Activated CD4-positive, alpha-beta T cell treated with anti-CD3 and anti-CD28 coated beads for 36 hours (primary cell): ENCODE data around the gene TRIM9. TPM values are rescaled to one million over a fixed set of nuclear protein-coding genes. Genes with fewer than 3 reads are reported as not detected.
A peak's percentile ranks its signal among the peaks of the same experiment; 100 is the strongest.

Source experiments
- ATAC-seq: fragments of 200-7000 bp; cut with Tn5 transposase; one replicate; pipeline ENCODE4 v1.10.0; 2021; ENCODE audit warnings: mild to moderate bottlenecking, moderate library complexity
- CTCF ChIA-PET: fragments of 350-600 bp; sonication (Branson Sonifier 250); formaldehyde crosslinking; loops from one replicate; lab custom pipeline; 2021; ENCODE audit warnings: antibody characterized with exemption; lab: Charles Lee
- POLR2A ChIA-PET: fragments of 350-600 bp; sonication (Branson Sonifier 250); formaldehyde crosslinking; loops from one replicate; lab custom pipeline; 2021; ENCODE audit warnings: antibody characterized with exemption, inconsistent platforms; lab: Charles Lee
- DNase-seq: peaks from one replicate; pipeline ENCODE4 v3.0.0-alpha.2; 2020
- H3K27ac Mint-ChIP-seq: one replicate; pipeline ENCODE4 v1.8.0; 2021; ENCODE audit warnings: mixed read lengths
- H3K27me3 Mint-ChIP-seq: one replicate; pipeline ENCODE4 v1.8.0; 2021; ENCODE audit warnings: mixed read lengths
- H3K36me3 Mint-ChIP-seq: one replicate; pipeline ENCODE4 v1.8.0; 2021; ENCODE audit warnings: low read depth, mixed read lengths
- H3K4me1 Mint-ChIP-seq: one replicate; pipeline ENCODE4 v1.8.0; 2021; ENCODE audit warnings: mixed read lengths
- H3K4me3 Mint-ChIP-seq: one replicate; pipeline ENCODE4 v1.8.0; 2021; ENCODE audit warnings: mild to moderate bottlenecking, moderate library complexity, mixed read lengths
- H3K9me3 Mint-ChIP-seq: one replicate; pipeline ENCODE4 v1.8.0; 2021; ENCODE audit warnings: low read depth, mixed read lengths
- intact Hi-C, 2 experiments: fragments of 100-400 bp; cut with DNase I in 1 of 2; cut with micrococcal nuclease in 1 of 2; formaldehyde crosslinking; loops; one replicate each; pipeline versions ENCODE4 v1.14.2 to v1.15.1; 2022 to 2024; cut with DNase I, micrococcal nuclease
- total RNA-seq, 2 experiments: library from RNA; stranded (reverse); gene quantifications; one replicate each; pipeline ENCODE4 v1.2.3, GENCODE V29; 2021

The TRIM9 gene
- 1 to 10 TPM; 2.4 TPM for total RNA-seq

DNA sequence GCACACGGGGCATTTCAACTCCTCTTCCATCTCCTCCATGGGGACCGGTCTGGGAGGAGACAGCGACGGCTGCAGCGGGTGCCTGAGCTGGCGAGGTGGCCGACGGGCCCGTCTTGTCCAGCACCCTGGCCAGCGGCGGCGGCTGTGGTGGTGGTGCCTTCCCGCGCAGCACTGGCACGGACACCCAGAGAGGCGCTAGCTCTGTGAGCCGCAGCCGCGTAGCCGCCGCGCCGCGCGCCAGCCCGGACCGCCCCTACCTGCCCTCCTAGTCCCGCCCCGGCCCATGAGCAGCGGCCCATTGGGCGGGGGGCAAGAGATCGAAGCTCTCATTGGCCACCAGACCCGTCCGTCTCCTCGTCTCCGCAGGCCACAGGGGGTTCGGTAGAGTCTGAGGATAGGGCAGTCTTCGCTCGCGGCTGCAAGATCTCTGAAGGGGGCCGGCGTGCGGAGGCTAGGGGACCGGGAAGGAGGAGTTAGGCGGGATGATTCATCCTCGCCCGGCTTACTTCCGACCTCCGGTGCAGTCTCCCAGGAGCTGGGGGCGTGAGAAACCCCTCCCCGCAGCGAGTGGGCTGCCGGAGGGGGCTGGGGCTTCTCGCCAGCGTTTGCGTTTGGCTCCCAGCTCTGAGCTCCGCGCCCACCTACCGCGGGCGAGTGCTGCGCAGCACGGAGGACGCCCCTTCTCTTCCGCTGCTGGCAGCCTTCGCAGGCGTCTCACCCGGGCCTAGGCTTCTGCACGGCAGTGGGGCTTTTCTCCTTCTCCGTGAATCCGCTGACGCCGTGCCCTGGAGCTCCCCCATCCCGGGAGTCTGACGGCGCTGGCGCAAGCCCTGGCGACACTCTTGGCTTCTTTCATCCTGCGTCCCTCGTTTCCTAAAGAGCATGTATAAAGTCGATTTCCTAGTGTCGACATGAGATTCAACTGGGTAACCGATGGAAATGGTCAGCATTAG, at the start of gene TRIM9:
TRIM9 (minus strand) TSS at position 205 of the 953 bp plus-strand sequence; CDS start at position 39, 166 bp downstream.
- H3K27ac Mint-ChIP-seq = peak within 1 kb of the TSS; percentile 79
- H3K4me1 Mint-ChIP-seq = peaks cover 15% of the 10 kb centered on the region
- H3K27me3 Mint-ChIP-seq = peaks cover 10% of the 10 kb centered on the region
- POLR2A ChIA-PET = interaction anchor here (0.5 to 1.4 kb wide), 4 partner anchors 9 to 165 kb away, joined by 3 to 4 read pairs (median 3); partner anchors contain the start of gene TMX1
- intact Hi-C loops = loop anchor here (1.0 to 10.0 kb wide), 8 partner anchors 122 to 1460 kb away; partner anchors contain the start of genes PYGL (in 2 of the 2), TMX1 (in 2 of the 2), GPR137C (in 1 of the 2) and RTRAF (in 1 of the 2)
- no peaks in the 10 kb centered on the region for H3K36me3 Mint-ChIP-seq
- H3K9me3 Mint-ChIP-seq = no peaks in the 10 kb centered on the region
- DNase-seq (peak; percentile 97), ATAC-seq (peak; percentile 97)
- peak within 1 kb of the TSS; percentile 79 for H3K4me3 Mint-ChIP-seq
- CTCF ChIA-PET = interaction anchor here (0.9 to 1.6 kb wide), 7 partner anchors 9 to 709 kb away, joined by 3 to 7 read pairs (median 5); no protein-coding TSS in a partner anchor

DNA sequence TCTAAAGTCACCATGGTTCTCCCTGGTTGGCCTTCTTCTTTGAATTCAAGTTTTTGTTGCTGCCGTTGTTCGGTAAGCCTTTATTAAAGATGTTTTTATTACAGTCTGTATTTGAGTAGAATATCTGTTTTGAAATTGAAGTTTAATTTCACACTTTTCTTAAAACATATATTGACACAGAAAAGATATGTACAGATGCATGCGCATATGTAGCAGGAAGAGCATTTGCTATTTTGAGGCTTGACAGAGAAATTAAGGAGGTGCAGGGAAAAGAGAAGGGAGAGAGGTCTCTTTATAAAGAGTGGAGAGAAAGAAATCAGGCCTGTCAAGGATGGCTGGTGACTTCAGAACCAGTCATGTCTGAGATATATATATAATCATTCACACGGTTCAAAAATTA, 46.0 kb upstream of the TRIM9 start:
- POLR2A ChIA-PET = no interaction called here
- no peak for ATAC-seq
- H3K9me3 Mint-ChIP-seq = no peaks in the 10 kb centered on the region
- no peaks in the 10 kb centered on the region for H3K27me3 Mint-ChIP-seq
- H3K27ac Mint-ChIP-seq = no peak overlapping the region
- intact Hi-C loops = no loop called here
- peaks cover 2% of the 10 kb centered on the region for H3K36me3 Mint-ChIP-seq
- no peaks in the 10 kb centered on the region for H3K4me1 Mint-ChIP-seq
- CTCF ChIA-PET = no interaction called here
- no peak for DNase-seq
- no peak overlapping the region for H3K4me3 Mint-ChIP-seq

- Mint-ChIP-seq H3K4me1 (no peaks in the 10 kb centered on the region), H3K9me3 (no peaks in the 10 kb centered on the region), H3K4me3 (no peak overlapping the region), H3K27ac (no peak overlapping the region), H3K27me3 (no peaks in the 10 kb centered on the region), H3K36me3 (peaks cover 2% of the 10 kb centered on the region)
- DNase-seq = no peak
- ChIA-PET CTCF (no interaction called here), POLR2A (no interaction called here)
- intact Hi-C loops = no loop called here
- no peak for ATAC-seq
These were observed 45.4 kb upstream of the TRIM9 start for GRCh38 chr14:51140338-51140737.

DNA sequence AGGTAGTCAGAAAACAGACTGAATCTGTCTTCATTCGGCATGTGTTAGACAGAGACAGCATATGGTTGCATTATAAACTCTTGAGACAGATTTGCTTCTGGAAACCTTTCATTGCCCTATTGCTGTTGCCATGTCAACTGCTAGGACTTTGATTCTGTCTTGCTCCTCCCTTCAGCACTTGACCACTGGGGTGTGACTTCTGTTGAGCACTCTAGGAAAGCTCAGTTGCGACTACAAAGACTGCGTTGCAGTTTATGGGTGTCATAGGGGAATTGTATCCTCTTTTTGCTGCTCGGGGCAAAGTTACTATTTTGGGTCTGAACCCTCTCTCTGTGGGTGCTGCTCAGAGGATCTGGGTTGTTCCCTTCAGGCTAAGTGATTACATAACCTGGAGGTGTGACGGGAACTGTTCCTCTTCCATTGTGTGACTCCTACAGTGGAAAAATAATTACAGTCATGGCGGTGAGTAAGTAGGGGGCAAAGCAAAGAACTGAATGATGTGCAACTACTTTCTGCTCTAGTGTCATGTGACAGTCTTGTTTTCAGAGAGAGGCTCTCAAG, 44.3 kb upstream of the TRIM9 start:
- Mint-ChIP-seq H3K9me3 (no peaks in the 10 kb centered on the region), H3K27me3 (peaks cover 2% of the 10 kb centered on the region), H3K4me3 (no peak overlapping the region), H3K4me1 (no peaks in the 10 kb centered on the region), H3K27ac (no peak overlapping the region), H3K36me3 (peaks cover 2% of the 10 kb centered on the region)
- intact Hi-C loops = no loop called here
- ATAC-seq (no peak), DNase-seq (no peak)
- ChIA-PET CTCF (interaction anchor here (0.6 kb wide), 1 partner anchor 32 kb away, joined by 3 read pairs; no protein-coding TSS in a partner anchor), POLR2A (no interaction called here)

GRCh38 chr14:51138404-51139103, 43.6 kb upstream of the TRIM9 start:
- Mint-ChIP-seq H3K4me1 (no peaks in the 10 kb centered on the region), H3K4me3 (no peak overlapping the region), H3K27me3 (peaks cover 3% of the 10 kb centered on the region), H3K27ac (no peak overlapping the region), H3K36me3 (peaks cover 2% of the 10 kb centered on the region), H3K9me3 (no peaks in the 10 kb centered on the region)
- DNase-seq (no peak), ATAC-seq (no peak)
- ChIA-PET CTCF (interaction anchor here (0.6 kb wide), 1 partner anchor 31 kb away, joined by 3 read pairs; no protein-coding TSS in a partner anchor), POLR2A (no interaction called here)
- intact Hi-C loops = no loop called here

DNA sequence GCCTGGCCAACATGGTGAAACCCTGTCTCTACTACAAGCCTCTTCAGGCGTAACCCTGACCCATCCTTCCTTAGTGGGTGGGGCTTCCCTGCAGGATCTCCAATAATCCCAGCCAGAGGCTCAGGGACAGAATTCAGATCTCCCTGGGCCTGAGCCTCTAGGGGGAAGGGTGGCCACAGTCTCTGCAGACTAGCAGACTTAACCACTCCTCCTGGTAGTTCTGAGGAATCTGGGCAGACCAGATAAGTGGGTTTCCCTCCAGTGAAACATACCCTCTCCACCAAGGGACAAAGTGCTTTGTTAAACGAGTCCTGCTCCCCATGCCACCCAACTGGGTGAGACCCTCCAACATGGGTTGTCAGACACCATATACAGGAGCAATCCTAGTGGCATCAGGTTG, 36.6 kb upstream of the TRIM9 start:
- DNase-seq (no peak), ATAC-seq (no peak)
- intact Hi-C loops = no loop called here
- Mint-ChIP-seq H3K36me3 (no peaks in the 10 kb centered on the region), H3K4me1 (no peaks in the 10 kb centered on the region), H3K9me3 (no peaks in the 10 kb centered on the region), H3K27ac (no peak overlapping the region), H3K4me3 (no peak overlapping the region), H3K27me3 (peaks cover 20% of the 10 kb centered on the region)
- ChIA-PET CTCF (no interaction called here), POLR2A (no interaction called here)

DNA sequence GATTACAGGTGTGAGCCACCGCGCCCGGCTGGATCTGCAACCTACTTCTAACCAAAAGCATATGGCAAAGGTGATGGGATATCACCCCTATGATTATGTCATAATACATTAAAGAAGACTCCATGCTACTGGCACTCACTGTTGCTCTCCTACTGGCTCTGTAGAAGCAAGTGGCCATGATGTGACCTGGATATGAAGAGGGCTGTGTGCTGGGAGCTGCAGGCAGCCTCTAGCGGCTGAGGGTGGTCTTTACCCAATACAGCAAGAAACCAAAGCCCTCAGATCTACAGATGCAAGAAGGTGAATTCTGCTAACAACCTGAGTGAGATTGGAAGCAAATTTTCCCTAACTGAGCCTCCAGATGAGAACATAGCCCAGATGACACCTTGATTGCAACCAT, 34.2 kb upstream of the TRIM9 start:
- ChIA-PET POLR2A (no interaction called here), CTCF (no interaction called here)

GRCh38 chr14:51124029-51124428, 29.1 kb upstream of the TRIM9 start:
- DNase-seq (no peak), ATAC-seq (no peak)
- ChIA-PET CTCF (interaction anchor here (1.0 to 1.5 kb wide), 2 partner anchors 40 to 385 kb away, joined by 3 to 5 read pairs; no protein-coding TSS in a partner anchor), POLR2A (no interaction called here)
- Mint-ChIP-seq H3K4me3 (no peak overlapping the region), H3K4me1 (no peaks in the 10 kb centered on the region), H3K36me3 (no peaks in the 10 kb centered on the region), H3K9me3 (peaks cover 2% of the 10 kb centered on the region), H3K27ac (no peak overlapping the region), H3K27me3 (peaks cover under 1% of the 10 kb centered on the region)
- intact Hi-C loops = no loop called here

More for the DNA sequence above, 34.2 kb upstream of the TRIM9 start:
- ATAC-seq (no peak), DNase-seq (no peak)
- peaks cover 2% of the 10 kb centered on the region for H3K9me3 Mint-ChIP-seq
- no peak overlapping the region for H3K27ac Mint-ChIP-seq
- H3K4me3 Mint-ChIP-seq = no peak overlapping the region
- H3K36me3 Mint-ChIP-seq = no peaks in the 10 kb centered on the region
- intact Hi-C loops = no loop called here
- no peaks in the 10 kb centered on the region for H3K4me1 Mint-ChIP-seq
- peaks cover 17% of the 10 kb centered on the region for H3K27me3 Mint-ChIP-seq

GRCh38 chr14:51121096-51121495, 26.2 kb upstream of the TRIM9 start:
- Mint-ChIP-seq H3K4me3 (no peak overlapping the region), H3K4me1 (peaks cover 2% of the 10 kb centered on the region), H3K27me3 (no peaks in the 10 kb centered on the region), H3K9me3 (peaks cover 2% of the 10 kb centered on the region), H3K36me3 (no peaks in the 10 kb centered on the region), H3K27ac (no peak overlapping the region)
- ATAC-seq (no peak), DNase-seq (no peak)
- CTCF ChIA-PET = interaction anchor here (0.6 kb wide), 1 partner anchor 760 kb away, joined by 3 read pairs; no protein-coding TSS in a partner anchor
- intact Hi-C loops = no loop called here
- POLR2A ChIA-PET = no interaction called here

DNA sequence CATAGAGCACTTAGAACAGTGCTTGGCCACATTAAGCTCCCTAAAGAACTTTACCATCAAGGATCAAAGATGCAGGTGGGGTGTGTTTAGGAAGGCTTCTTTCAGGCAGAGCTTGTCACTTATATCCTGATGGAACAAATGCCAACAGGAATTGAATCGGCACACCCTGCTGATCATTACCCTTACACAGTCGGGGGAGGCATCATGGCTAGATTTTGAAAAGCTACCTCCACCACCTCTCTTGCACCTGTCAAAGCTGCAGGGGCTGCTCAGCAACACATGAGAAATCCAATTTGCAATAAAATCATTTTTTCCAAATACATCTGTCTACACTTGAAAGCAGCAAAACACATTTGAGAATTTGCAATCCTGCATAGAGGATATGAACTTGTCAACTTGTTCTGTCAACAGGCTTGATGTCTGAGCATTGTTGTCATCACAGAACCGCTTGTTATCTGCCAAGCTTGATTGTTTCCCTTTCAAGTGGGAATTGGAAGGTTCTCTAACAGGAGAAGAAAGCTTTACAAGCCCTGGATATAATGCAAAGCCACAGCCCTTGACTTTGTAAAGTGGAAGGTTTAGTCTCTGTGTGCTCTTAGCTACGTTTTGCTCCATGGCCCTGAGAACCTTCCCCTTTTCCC, 24.6 kb upstream of the TRIM9 start:
- peaks cover 2% of the 10 kb centered on the region for H3K4me1 Mint-ChIP-seq
- H3K27ac Mint-ChIP-seq = no peak overlapping the region
- DNase-seq (no peak), ATAC-seq (no peak)
- no peaks in the 10 kb centered on the region for H3K9me3 Mint-ChIP-seq
- no peaks in the 10 kb centered on the region for H3K36me3 Mint-ChIP-seq
- no peaks in the 10 kb centered on the region for H3K27me3 Mint-ChIP-seq
- intact Hi-C loops = no loop called here
- ChIA-PET POLR2A (no interaction called here), CTCF (interaction anchor here (0.9 to 1.0 kb wide), 2 partner anchors 23 to 45 kb away, joined by 3 read pairs; no protein-coding TSS in a partner anchor)
- no peak overlapping the region for H3K4me3 Mint-ChIP-seq
